MM.1S (cell line): Measurements from ENCODE around the gene NBEAL2.

Experiments used
- EZH2 ChIP-seq: fragments of 300-600 bp; sonication (generic); optimal IDR thresholded peaks from 2 replicates; pipeline ENCODE3; 2017; ENCODE audit warnings: low read depth, mild to moderate bottlenecking, antibody characterized with exemption, low read length, mixed read lengths
- EZH2phosphoT487 ChIP-seq: fragments of 300-600 bp; sonication (generic); IDR thresholded peaks from 2 replicates; pipeline ENCODE4 v1.6.1; 2018; ENCODE audit warnings: antibody characterized with exemption, low read length
- TF ChIP-seq, protein P1 (sequence below): fragments of 300-600 bp; sonication (generic); IDR thresholded peaks from 2 replicates; pipeline ENCODE4 v1.5.1; 2016; ENCODE audit warnings: antibody characterized with exemption, low read length, mixed read lengths

DNA sequence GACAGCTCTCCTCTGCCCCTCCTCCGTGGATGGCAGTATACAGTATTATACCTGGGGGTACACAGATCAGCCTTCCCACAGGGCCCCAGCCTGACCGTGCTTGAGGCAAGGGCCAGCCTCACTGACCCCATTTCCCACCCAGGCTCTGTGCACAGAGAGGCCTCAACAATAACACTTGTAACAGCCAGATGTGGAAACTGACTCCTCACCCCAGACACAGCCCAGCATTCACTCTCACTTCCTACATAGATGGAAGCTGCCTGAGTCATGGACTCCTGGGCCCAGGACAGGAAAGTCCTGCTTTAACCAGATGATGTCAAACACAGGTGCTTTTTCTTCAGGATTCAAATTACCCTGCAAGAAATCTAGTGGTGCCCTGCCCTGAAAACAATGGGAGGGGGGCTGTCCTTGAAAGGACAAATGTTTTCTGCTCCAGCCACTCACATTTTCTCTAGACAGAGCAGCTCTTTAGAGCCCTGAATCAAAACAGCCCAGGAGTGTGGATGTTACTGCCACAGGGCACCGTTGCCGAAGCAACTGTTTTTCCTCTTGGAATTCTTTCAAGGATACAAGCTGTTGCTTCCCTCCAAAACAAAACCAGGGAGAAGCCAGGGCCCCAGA, 19.3 kb upstream of the NBEAL2 start:
- TF ChIP-seq, protein P1, sequence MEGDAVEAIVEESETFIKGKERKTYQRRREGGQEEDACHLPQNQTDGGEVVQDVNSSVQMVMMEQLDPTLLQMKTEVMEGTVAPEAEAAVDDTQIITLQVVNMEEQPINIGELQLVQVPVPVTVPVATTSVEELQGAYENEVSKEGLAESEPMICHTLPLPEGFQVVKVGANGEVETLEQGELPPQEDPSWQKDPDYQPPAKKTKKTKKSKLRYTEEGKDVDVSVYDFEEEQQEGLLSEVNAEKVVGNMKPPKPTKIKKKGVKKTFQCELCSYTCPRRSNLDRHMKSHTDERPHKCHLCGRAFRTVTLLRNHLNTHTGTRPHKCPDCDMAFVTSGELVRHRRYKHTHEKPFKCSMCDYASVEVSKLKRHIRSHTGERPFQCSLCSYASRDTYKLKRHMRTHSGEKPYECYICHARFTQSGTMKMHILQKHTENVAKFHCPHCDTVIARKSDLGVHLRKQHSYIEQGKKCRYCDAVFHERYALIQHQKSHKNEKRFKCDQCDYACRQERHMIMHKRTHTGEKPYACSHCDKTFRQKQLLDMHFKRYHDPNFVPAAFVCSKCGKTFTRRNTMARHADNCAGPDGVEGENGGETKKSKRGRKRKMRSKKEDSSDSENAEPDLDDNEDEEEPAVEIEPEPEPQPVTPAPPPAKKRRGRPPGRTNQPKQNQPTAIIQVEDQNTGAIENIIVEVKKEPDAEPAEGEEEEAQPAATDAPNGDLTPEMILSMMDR: no peak
- TF ChIP-seq EZH2: no peak
- no peak for TF ChIP-seq EZH2phosphoT487
